Coronary artery (tissue), 2 donors: ENCODE data around the gene CTNNBIP1.

Experiments used
- DNase-seq: peaks from one replicate; pipeline ENCODE4 v3.0.0-alpha.2; 2017; ENCODE audit warnings: low spot score
- H3K27ac ChIP-seq, 2 donors: fragments of 200-600 bp; sonication (generic); one replicate each; pipeline ENCODE4 v1.5.1; 2016 to 2019
- H3K4me3 ChIP-seq: fragments of 200-600 bp; sonication (generic); 2 replicates; pipeline ENCODE4 v1.5.1; 2016; ENCODE audit warnings: mild to moderate bottlenecking, moderate library complexity
- CTCF ChIP-seq: fragments of 200-600 bp; sonication (generic); IDR thresholded peaks from one replicate; pipeline ENCODE4 v1.5.1; 2019; ENCODE audit warnings: antibody characterized with exemption

The CTNNBIP1 gene

DNA sequence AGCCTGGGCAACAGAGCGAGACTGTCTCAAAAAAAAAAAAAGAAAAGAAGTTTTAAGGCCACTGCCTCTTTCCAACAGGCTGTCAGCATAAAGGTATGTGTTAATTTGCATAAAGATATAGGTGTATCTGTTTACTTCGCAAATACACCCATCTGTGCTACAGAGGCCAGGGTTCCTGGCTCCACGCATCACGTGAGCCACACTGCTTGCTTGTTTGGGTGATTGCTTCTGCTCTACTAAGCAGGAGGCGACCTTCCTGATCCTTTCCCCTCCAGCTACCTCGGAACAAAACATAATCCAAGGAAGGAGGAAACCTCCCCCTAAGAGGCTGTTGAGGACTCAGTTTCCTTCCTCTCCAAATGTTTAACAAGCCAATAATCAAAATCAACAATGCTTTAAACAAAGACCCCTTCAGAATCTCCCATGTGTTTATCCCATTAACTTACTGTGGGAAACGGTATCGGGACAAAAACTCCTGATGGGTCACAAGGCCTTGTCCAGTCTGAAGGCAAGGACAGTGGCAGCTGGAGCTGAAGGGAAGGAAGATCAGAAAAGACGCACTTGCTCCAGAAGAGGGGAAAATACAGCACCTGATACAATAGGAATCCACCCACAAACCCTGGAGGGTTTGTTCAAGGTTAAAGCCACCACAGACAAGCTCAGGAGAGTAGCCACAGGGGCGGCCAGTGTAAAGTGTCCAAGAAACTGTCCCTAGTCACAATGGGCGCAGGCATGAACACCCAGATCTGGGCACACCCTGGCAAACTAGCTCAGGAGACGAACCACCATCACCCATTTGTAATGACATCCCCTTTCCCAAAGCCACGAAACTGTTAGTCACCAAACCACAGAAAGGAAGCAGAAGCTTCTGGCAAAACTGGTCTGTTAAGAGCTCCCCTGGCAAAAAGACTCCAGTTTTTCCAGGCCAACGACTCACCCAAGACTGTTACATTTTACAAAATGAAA is 17.2 kb downstream of the CTNNBIP1 start:
- Histone ChIP-seq H3K27ac (peak overlapping the region in 1 of 2 donors; percentile 70), H3K4me3 (no peak overlapping the region)
- DNase-seq: no peak
- no peak for TF ChIP-seq CTCF

DNA sequence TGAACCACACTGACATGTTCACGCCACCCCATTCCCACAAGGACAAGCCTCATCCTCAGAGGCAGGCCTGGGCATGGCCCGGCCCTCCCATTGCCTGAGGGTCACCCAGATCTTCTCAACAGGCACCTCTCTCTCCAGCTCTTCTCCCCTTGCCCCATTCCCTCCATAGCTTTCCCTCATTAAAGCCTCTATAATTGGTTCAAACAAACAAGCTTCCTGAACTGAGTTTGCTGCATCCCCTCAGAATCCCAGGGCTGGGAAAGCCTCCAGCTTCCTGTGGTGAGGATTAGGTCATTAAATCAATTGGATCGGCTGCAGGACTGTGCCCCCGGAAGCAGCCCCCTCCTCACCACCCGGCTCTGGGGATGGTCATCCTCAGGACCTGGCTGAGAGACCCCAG is 18.9 kb downstream of the CTNNBIP1 start:
- DNase-seq: no peak
- no peak for TF ChIP-seq CTCF
- no peak overlapping the region for H3K27ac ChIP-seq
- no peak overlapping the region for H3K4me3 ChIP-seq

DNA sequence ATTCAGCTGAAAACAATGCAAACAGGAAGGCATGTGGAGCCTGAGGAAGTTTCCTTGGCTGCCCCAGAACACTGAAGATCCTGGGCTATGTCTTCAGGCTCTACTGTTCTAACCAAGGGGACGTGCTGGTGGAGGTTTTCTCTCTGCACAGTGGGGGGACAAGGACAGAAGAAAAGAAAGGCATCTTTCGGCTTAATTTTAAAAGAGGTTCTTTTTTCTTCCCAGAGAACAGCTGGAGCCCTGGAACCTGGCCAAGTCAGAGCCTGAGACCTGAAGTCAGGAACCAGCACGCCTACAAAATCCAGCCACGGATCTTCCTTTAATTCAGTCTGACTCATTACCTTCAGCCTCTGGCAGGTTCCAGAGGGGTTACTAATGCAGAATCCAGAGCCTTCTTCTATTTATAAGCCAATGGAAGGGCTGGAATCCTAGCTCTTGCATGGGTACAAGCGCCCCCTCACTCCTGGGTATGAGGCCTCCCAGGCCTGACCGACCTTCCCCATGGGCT is 19.8 kb downstream of the CTNNBIP1 start:
- Histone ChIP-seq H3K27ac (peak overlapping the region in 1 of 2 donors; percentile 13), H3K4me3 (no peak overlapping the region)
- no peak for DNase-seq
- no peak for TF ChIP-seq CTCF

DNA sequence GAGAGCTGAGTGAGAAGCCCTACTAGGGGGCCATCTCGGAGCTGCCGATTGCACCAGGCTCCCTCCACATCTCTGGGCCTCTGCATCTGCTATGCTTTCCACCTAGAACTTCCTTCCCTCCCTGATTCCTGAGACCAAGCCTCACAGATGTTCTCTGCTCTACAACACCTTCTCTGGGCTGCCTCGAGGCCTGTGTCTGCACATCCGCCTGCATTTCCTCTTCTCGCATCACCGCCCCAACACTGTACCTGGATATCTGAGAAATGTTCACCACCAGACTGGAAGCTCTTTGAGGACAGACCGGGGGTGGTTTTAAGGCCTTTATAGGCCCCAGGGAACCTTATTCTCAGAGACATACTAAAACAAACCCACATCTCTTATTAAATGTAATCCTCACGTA is 20.7 kb downstream of the CTNNBIP1 start:
- DNase-seq: no peak
- Histone ChIP-seq H3K27ac (peak overlapping the region in 1 of 2 donors; percentile 4), H3K4me3 (no peak overlapping the region)
- TF ChIP-seq CTCF: no peak

- Histone ChIP-seq H3K27ac (peak overlapping the region in 1 of 2 donors; percentile 4), H3K4me3 (no peak overlapping the region)
- DNase-seq: no peak
- no peak for TF ChIP-seq CTCF
Observed at GRCh38 chr1:9888886-9889285, 21.2 kb downstream of the CTNNBIP1 start.

GRCh38 chr1:9887070-9887469 is 23.0 kb downstream of the CTNNBIP1 start:
- no peak for TF ChIP-seq CTCF
- Histone ChIP-seq H3K4me3 (no peak overlapping the region), H3K27ac (no peak overlapping the region)
- no peak for DNase-seq
